ENCODE results near the gene ATXN1.
"Not testable (repeated sequence)": the region's sequence is repeated elsewhere in the genome, so short reads cannot be mapped to it uniquely, and the experiment has no call there.

The ATXN1 gene

DNA sequence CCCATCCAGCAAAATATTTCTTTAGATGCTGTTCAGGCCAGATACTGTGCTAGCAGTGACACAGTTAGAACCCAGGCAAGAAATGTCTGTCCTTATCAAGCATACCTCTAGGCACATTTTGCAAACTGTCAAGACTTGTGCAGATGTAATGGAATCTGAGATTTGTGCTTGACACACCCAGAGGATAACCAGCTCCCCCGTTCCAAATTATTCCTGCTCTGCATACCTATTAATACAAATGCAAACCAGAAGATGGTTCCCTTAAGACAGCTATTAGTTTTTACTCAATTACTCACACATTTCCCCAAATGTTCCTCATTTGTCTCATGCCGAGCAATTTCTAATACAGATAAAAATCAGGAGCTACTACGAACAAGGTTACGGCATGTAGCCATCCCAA is 40.4 kb downstream of the ATXN1 start:
- no peak for DNase-seq (ENCODE audit: low read depth)

DNA sequence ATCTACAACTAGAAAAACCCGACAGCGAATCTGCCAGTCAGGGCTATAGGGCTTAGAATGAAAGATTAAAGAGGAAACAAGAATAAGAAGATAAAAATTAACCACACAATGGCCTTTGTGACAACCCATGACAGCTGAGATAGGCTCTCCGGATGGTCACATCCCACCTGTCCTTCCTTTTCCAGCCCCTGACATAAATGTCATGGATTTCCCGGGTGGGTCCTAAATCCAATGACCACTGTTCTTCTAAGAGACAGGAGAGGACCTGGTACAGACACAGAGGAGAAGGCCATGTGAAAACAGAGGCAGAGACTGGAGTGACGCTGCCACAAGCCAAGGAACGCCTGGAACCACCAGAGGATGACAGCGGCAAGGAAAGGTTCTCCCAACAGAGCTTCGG is 41.8 kb downstream of the ATXN1 start:
- no peak for DNase-seq (ENCODE audit: low read depth)

DNA sequence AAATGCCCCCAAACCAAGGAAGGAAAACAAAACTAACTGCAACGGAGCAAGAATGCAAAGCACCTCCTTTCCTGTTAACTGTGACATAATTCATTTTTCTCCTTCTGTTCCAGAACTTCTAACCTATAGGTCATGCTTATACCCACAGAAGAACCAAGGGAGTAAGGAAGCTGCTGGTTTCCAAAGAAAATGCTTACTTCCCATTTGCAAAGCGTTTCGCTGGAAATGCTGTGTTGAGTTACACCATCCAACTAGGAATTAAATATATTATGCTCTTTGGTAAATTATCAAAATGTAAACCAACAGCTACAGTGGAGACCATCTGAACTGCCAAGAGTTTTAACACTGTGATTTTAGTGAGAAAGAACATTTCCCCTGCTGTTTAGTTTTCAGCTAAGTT is 42.9 kb downstream of the ATXN1 start:
- DNase-seq (ENCODE audit: low read depth) = no peak

DNA sequence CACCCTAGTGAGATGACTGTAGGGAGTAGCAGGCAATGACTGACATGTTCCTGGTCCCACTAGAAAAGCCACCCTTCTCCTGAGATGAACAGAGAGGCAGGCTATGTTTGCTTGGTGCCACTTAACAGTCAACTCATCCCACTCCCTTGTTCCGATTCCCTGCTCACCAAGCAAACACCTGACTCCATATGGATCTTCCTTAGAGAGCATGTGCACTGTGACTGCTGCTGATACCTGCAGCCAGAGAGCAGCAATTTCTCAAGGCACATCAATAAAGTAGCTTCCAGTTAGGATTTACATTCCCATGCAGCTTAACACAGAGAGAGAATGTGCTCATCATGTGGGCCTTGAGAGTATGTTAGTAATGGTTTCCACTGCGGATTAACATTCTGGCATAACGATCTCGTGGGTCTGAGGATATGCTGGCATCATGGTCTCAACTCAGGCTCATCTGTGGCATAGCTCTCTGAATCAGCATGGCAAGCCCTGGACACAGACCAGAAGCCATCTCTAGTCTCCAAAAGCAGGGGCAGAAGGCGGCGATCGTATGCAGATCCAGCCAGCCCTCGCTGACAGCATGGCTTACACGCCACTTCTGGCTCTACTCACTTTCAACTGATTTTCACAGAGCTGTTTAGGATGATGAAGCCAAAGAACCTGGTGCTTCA is 43.9 kb downstream of the ATXN1 start:
- DNase-seq (ENCODE audit: low read depth) = no peak

DNA sequence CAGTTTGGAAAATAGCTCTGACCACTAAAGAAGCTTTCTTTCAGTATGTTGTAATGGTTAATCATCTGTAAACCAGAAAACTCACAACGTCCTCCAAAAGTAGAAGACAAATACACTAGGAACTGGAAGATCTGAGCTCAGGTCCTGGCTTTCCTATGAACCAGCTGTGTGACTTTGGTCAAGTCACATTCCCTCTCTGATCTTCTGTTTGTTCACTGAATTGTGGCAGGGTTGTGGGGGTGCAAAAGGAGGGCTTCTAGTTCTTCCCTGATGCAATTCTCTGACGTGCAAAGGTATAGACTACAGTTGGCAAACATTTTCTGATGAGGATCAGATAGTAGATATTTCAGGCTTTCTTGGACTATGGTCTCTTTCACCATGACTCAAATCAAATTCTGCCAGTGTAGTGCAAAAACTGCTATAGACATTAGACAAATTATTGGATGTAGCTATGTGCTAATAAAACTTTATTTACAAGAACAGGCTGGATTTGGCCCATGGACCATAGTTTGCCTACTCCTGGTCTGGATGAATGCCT is 44.9 kb downstream of the ATXN1 start:
- DNase-seq (ENCODE audit: low read depth) = no peak

DNA sequence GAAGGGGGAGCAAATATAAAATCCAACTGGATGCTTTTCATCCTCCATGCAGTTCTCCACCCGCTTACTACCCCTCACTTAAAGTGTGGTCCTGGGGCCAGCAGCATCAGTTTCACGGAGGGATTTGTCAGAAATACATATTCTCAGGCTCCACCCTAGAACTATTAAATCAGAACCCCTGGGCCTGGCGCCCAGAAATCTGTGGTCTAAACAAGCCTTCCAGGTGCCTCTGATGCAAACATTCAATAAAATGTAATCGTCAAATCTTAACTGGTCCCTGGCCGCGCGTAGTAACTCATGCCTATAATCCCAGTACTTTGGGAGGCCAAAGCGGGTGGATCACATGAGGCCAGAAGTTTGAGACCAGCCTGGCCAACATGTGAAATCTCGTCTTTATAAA is 47.7 kb downstream of the ATXN1 start:
- DNase-seq (ENCODE audit: low read depth) = no peak

DNA sequence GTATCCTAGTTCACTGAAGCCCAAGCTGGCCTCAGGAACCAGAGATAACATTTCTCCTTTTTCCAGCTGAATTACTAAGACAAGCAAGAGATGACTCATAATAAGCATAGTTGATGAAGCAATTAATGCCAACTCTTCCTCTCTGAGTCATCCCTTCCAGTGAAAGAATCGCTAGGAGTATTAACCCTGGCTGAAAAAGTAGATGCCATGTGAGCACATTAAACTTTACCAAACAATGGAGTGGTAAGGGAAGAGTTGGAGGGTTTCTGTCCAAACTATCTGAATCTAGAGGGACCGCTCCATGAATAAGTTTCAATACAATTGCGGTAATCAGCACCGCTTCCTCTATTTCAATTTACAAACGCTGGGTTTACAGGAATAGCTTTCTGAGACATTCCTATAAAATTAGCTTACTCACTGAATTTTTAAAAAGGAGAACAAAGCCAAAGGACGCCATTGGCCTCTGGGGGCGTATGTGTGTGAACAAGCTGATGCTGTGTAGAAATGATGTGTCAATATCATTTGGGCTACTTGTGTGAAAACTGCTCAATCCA is 48.3 kb downstream of the ATXN1 start:
- no peak for DNase-seq (ENCODE audit: low read depth)

DNA sequence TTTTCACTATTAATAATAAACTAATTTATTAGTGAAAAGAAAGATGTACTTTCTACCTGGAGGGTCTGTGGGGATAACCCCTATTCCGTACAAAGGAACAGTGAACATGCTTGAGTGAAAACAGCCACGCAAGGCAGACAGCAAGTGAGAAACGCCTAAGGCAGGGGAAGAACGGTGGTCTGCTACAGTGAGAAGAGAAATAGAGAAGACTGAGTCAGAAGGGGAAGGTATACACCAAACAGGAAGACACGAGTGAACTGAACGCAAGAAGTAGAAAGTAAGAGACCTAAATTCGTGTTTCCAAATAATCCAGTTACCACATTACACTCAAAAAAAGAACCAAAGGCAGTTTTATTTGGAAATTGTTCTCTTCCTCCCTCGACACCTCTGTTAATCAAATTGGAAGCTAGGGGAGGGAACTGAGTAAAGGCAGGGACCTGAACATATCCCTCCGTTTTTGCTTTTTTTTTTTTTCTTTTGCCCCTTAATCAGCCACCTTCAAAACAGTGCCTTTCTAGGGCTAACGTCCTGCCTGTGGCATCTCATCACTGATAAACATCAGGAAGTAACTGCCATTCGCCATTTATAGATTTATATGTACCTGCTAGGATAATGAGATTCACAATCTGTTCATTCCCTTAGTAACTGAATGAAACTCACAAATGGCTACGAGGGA is 48.9 kb downstream of the ATXN1 start:
- DNase-seq (ENCODE audit: low read depth) = peak; percentile 29

DNA sequence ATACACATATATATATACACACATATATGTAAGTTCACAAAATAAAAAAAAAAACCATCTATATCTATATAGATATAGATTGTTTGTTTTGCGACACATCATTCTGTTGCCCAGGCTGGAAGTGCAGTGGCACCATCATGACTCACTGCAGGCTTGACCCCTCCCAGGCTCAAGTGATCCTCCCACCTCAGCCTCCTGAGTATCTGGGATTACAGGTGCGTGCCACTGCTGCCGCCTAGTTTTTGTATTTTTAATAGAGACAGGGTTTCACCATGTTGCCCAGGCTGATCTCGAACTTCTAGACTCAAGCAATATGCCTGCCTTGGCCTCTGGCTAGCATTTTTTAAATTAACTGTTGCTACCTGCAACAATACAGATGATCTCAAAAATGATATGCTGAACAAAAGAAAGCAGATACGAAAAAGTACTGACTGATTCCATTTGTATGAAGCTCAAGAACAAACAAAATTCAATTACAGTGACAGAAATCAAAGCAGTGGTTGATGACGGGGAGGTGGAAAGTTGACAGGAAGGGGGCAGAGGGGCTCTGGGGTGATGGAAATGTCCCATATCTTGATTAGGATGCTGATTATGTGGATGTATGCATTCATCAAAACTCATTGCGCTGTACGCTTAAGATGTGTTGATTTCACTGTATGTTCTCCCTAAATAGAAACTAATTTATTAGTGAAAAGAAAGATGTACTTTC is 49.6 kb downstream of the ATXN1 start:
- DNase-seq (ENCODE audit: low read depth) = peak; percentile 60

DNA sequence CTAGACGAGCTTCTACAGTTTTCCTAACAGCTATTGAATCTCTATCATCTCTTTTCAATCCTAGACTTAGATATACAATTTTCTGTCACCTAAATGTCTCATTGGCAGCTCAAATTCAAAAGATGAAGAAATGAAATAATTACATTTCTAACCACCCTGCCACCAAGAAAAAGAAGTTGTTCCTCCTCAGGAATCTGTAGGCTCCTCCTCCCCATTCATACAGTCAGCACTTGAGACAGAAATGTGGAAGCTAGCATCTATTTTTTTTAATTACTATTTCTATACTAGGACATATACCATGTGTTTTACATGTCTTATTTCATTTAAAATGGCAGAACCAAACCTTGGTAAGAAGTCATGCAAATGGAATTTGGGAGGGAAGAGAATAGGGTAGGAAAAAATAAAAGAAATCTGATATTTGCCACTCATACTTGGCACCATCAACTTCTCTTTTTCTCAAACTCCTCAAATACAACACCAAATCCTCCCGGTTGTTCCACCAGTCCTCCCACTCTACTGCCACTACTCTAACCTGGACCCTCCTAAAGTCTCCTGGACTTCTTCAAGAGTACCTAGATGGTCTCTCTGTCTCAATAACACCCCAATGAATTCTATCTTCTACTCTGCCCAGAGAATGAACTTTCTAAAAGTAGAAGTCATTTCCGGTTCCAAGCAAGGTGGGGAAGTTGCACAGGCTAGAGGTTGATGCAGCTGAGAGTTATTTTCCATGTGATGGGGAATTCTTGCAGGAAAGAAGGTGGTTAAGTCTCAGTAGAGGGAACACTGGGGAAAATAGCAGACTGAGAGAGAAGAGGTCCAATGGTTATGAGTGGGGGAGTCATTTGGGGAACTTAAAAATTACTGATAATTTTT is 54.1 kb downstream of the ATXN1 start:
- DNase-seq (ENCODE audit: low read depth) = no peak

DNA sequence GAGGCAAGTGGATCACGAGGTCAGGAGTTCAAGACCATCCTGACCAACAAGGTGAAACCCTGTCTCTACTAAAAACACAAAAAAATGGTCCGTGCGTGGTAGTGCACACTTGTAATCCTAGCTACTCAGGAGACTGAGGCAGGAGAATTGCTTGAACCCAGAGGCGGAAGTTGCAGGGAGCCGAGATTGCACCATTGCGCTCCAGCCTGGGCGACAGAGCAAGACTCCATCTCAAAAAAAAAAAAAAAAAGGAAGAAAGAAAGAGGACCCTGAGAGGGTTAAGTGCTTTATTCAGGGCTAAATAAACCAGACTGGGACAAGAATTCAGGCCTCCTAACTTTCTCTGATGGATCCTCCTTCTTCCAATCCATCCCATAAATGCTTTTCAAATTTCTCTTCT is 54.8 kb downstream of the ATXN1 start:
- DNase-seq (ENCODE audit: low read depth) = not testable (repeated sequence)

DNA sequence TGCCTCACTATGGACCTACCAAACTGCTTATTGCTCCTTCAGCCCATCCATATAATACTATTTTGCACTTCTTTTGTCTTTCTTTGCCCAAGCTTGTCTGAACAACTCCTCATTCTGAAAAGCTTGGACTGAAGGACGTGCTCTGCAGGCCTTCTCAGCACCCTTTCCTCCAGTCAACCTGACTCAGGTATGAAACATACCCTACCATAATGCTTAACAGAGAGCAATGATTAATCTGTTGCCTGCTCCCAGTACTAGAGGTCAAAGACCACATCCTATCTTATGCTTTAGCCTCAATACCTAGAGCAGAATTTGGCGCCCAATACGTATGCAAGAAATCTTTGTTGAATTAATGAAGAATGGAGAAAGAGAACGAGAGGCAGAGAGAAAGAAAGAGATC is 55.2 kb downstream of the ATXN1 start:
- no peak for DNase-seq (ENCODE audit: low read depth)

DNA sequence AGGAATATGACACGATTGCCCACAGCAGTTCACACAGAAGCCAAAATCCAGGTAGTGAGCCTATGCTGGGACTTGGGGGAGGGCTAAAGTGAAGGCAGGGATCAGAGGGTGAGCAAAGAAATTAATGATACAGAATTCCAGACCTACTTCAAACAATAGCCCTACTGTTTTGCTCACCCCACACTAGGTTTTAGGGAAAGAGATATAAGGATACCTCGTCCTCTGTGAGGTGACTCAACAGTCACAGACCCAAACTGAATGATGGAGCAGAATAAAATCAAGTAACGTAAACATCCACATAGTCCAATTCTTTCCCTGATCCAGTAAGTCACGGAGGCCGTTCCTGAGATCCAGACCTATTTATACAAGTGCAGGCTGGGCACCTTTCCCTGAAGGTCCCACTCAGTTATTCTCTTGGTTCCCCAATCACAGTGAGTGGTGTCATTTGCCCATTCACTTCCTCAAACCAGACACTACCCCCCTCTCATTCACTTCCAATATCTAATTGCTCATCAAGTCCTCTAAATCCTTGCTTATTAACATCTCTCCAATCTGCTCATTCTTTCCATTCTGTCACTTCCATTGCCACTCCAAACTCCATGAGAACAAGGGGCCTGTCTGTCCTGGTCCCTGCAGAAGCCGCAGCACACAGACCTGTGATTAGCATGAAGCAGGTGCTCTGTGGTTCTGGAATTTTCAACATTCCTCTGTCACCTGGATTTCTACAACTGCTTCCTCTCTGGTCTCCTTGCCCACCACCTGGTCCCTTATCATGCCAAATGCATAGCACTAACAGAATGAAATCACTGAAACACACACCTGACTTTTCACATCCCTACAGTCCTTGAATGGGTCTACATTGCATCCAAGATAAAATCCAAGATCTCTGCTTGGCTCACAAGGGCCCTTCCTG is 55.9 kb downstream of the ATXN1 start:
- no peak for DNase-seq (ENCODE audit: low read depth)

DNA sequence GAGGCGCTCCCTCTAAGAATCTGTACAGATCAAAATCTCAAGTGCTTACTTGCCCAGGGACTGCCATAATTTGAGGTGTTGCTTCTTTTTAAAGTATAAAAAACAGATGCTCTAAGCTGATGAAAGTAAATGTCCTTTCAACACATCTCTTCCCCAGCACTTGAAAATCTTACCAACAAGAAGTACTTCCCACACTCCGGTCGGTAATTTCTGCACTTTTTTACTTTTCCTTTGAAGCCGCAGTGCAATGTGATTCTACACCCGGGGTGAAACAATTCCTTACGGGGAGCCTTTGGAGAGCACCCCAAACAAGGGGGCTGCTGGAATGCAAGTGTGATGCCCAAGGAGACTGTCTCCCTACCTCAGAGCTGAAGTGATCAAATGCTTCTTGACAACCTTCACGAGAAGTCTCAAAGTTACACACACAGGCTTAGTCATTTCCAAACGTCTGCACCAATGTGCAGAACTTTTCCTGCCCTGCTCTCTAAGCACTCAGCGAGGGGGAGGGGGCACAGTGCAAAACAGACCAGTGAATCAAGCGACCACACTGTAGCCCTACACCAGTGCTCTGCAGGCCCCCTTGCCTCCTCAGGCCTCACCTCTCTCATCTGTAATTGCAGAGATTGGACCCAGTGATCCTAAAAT is 56.7 kb downstream of the ATXN1 start:
- DNase-seq (ENCODE audit: low read depth) = no peak

DNA sequence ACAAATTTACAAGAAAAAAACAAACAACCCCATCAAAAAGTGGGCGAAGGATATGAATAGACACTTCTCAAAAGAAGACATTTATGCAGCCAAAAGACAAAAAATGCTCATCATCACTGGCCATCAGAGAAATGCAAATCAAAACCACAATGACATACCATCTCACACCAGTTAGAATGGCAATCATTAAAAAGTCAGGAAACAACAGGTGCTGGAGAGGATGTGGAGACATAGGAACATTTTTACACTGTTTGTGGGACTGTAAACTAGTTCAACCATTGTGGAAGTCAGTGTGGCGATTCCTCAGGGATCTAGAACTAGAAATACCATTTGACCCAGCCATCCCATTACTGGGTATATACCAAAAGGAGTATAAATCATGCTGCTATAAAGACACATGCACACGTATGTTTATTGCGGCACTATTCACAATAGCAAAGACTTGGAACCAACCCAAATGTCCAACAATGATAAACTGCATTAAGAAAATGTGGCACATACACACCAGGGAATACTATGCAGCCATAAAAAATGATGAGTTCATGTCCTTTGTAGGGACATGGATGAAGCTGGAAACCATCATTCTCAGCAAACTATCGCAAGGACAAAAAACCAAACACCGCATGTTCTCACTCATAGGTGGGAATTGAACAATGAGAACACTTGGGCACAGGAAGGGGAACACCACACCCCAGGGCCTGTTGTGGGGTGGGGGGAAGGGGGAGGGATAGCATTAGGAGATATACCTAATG is 58.5 kb downstream of the ATXN1 start:
- DNase-seq (ENCODE audit: low read depth) = not testable (repeated sequence)

DNA sequence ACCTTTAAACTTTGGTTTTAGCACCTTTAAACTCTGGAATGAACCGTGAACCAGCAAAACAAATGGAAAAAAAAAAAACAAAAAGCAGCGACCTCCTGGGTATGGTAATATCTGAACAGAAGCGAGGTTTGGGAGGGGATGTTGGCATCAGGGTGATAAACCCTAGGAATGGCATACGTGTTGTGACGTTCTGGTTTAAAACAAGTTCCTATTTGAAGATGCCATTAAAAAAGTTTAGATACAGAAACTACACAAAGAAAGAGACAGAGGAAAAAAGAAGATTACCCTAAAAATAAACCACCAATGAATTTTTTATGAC is 60.4 kb downstream of the ATXN1 start:
- no peak for DNase-seq (ENCODE audit: low read depth)

DNA sequence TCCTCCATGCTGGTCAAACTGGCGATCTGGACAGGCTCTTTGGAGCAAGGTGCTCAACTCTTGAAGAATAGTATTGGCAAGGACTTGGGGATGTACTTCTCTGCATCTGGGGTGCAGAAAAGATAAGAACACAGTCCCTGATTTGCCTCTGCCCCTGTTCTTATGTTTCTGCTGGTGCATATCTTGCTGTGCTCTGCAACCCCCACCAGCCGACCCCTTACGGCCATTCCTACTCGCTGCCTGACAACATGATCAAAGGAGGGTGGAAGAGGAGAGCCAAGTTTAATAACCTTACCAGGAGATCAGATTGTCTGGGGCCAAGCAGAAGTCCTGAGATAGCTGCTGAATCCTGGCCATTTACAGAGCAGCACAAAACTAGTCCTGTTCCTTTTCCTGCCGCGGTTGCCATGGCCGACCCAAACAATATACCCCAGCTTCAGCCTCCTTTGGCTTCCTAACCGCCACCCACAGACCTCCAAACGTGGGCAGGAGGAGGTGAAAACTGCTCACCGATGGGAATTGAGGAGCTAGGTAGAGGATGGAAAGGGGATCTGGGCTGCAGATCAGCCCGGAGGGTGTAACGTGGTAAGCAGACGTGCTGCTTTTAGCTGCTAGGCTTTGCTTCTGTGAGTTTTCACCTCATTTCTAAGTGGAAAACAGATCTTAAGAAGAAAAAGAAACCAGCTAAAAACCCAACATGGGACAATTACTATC is 60.9 kb downstream of the ATXN1 start:
- peak; percentile 30 for DNase-seq (ENCODE audit: low read depth)

DNA sequence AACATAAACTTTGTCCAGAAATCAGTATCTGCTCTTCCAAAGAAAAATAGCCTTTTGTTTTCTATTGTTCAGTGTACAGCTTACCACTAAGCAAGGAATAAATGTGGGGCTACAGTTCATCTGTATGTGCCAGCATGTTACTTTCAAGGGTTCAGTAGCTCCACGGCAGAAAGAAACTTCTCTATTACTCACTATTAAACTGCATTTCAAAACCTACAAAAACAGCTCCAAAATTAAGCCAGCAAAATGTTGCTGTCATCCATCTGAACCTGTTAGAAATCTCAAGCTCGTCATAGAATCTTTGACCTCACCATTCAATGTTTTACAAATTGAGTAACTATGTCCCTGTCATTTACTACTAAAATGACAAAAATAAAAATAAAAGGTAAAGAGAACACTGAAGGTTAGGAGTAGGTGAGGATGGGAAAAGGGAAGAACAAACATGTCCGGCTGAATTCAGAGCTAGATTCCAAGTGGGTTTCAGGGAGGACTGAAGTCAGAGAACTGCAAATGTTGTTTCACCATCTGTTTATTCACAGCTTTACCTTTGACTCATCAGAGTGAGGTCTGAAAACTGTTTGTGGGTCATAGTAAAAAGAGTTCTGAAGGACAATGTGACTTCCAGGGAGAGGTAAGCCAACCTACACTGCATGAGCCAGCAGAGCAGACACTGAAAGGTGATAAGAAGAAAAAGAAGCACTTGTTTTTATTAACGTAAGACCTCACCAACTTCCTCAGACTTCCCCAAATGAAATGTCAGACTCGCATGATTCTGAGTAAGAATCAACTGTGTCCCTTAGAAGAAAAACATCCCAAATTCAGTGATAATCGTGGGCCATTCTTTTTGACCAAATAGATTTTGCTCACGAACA is 62.0 kb downstream of the ATXN1 start:
- DNase-seq (ENCODE audit: low read depth) = peak; percentile 34
